ENCODE measurements around the gene SYT17. TPM values are rescaled to one million over a fixed set of nuclear protein-coding genes. Genes with fewer than 3 reads are reported as not detected.

The SYT17 gene
- polyA plus RNA-seq, 3 donors: 1.7 to 11.6 (median 2.1) TPM

- WGBS, 3 donors: 88 to 91% (median 89%) methylated on average over 4 of the region's 4 CpGs
Observed at GRCh38 chr16:19192865-19193264, 24.8 kb downstream of the SYT17 start.

GRCh38 chr16:19196871-19197270, 28.8 kb downstream of the SYT17 start:
- H3K27ac ChIP-seq (ENCODE audit: low read depth, low read length): no peak overlapping the region
- 56 to 70% (median 59%) methylated on average over 6 of the region's 6 CpGs for WGBS, 3 donors

More at GRCh38 chr16:19192865-19193264, 24.8 kb downstream of the SYT17 start:
- no peak overlapping the region for H3K27ac ChIP-seq (ENCODE audit: low read depth, low read length)

- 50 to 85% (median 81%) methylated on average over 12 of the region's 12 CpGs for WGBS, 3 donors
- H3K27ac ChIP-seq (ENCODE audit: low read depth, low read length): no peak overlapping the region
Observed at GRCh38 chr16:19203374-19203966, 35.4 kb downstream of the SYT17 start.

GRCh38 chr16:19210280-19210924, 42.4 kb downstream of the SYT17 start:
- WGBS, 3 donors: 66 to 73% (median 68%) methylated on average over 9 of the region's 9 CpGs
- no peak overlapping the region for H3K27ac ChIP-seq (ENCODE audit: low read depth, low read length)

GRCh38 chr16:19210968-19211367, 42.9 kb downstream of the SYT17 start:
- 60 to 70% (median 60%) methylated on average over 12 of the region's 12 CpGs for WGBS, 3 donors
- no peak overlapping the region for H3K27ac ChIP-seq (ENCODE audit: low read depth, low read length)

- no peak overlapping the region for H3K27ac ChIP-seq (ENCODE audit: low read depth, low read length)
- 89 to 91% (median 90%) methylated on average over 5 of the region's 5 CpGs for WGBS, 3 donors
Observed at GRCh38 chr16:19212059-19212458, 44.0 kb downstream of the SYT17 start.

GRCh38 chr16:19213885-19214284, 45.8 kb downstream of the SYT17 start:
- H3K27ac ChIP-seq (ENCODE audit: low read depth, low read length): no peak overlapping the region

- WGBS, 3 donors: 87 to 90% (median 89%) methylated on average over 5 of the region's 5 CpGs
- H3K27ac ChIP-seq (ENCODE audit: low read depth, low read length): no peak overlapping the region
Observed at GRCh38 chr16:19215705-19216104, 47.7 kb downstream of the SYT17 start.

GRCh38 chr16:19218581-19218980, 50.5 kb downstream of the SYT17 start:
- H3K27ac ChIP-seq (ENCODE audit: low read depth, low read length): no peak overlapping the region
- WGBS, 3 donors: 69 to 83% (median 79%) methylated on average over 4 of the region's 4 CpGs

- H3K27ac ChIP-seq (ENCODE audit: low read depth, low read length): no peak overlapping the region
- WGBS, 3 donors: 82 to 90% (median 89%) methylated on average over 2 of the region's 2 CpGs
Observed at GRCh38 chr16:19219836-19220235, 51.8 kb downstream of the SYT17 start.

- WGBS, 3 donors: 53 to 55% (median 53%) methylated on average over 8 of the region's 8 CpGs
- no peak overlapping the region for H3K27ac ChIP-seq (ENCODE audit: low read depth, low read length)
Observed at GRCh38 chr16:19223235-19224170, 55.5 kb downstream of the SYT17 start.

GRCh38 chr16:19225651-19226050, 57.6 kb downstream of the SYT17 start:
- H3K27ac ChIP-seq (ENCODE audit: low read depth, low read length): no peak overlapping the region

- 56 to 71% (median 66%) methylated on average over 2 of the region's 2 CpGs for WGBS, 3 donors
- H3K27ac ChIP-seq (ENCODE audit: low read depth, low read length): no peak overlapping the region
Observed at GRCh38 chr16:19227643-19228042, 59.6 kb downstream of the SYT17 start.

GRCh38 chr16:19228052-19228451, 60.0 kb downstream of the SYT17 start:
- 53 to 75% (median 67%) methylated on average over 4 of the region's 4 CpGs for WGBS, 3 donors
- H3K27ac ChIP-seq (ENCODE audit: low read depth, low read length): no peak overlapping the region

GRCh38 chr16:19228575-19228974, 60.5 kb downstream of the SYT17 start:
- 78 to 81% (median 81%) methylated on average over 3 of the region's 3 CpGs for WGBS, 3 donors
- H3K27ac ChIP-seq (ENCODE audit: low read depth, low read length): no peak overlapping the region

GRCh38 chr16:19230575-19230974, 62.5 kb downstream of the SYT17 start:
- WGBS, 3 donors: 72 to 94% (median 86%) methylated on average over 3 of the region's 3 CpGs
- no peak overlapping the region for H3K27ac ChIP-seq (ENCODE audit: low read depth, low read length)

- no peak overlapping the region for H3K27ac ChIP-seq (ENCODE audit: low read depth, low read length)
- 77 to 89% (median 80%) methylated on average over 8 of the region's 8 CpGs for WGBS, 3 donors
Observed at GRCh38 chr16:19231881-19232280, 63.8 kb downstream of the SYT17 start.

- no peak overlapping the region for H3K27ac ChIP-seq (ENCODE audit: low read depth, low read length)
- WGBS, 3 donors: 77 to 85% (median 84%) methylated on average over 5 of the region's 5 CpGs
Observed at GRCh38 chr16:19232988-19233387, 64.9 kb downstream of the SYT17 start.

GRCh38 chr16:19235478-19235877, 67.4 kb downstream of the SYT17 start:
- H3K27ac ChIP-seq (ENCODE audit: low read depth, low read length): no peak overlapping the region
- 90 to 93% (median 90%) methylated on average over 4 of the region's 4 CpGs for WGBS, 3 donors
